Rectal smooth muscle tissue (tissue), 1 donor: ENCODE measurements around the gene TENM4.

Experiments used
- H3K27ac ChIP-seq: one replicate; pipeline ENCODE4 v1.7.0; 2013; ENCODE audit warnings: low read depth, low read length, inconsistent platforms
- H3K27me3 ChIP-seq: one replicate; pipeline ENCODE4 v1.7.0; 2013; ENCODE audit warnings: low read length; ENCODE audit not compliant: control insufficient read depth, insufficient read depth
- H3K36me3 ChIP-seq: one replicate; pipeline ENCODE4 v1.7.0; 2013; ENCODE audit warnings: low read length; ENCODE audit not compliant: control insufficient read depth, insufficient read depth
- H3K4me1 ChIP-seq: one replicate; pipeline ENCODE4 v1.7.0; 2013; ENCODE audit warnings: low read length; ENCODE audit not compliant: control insufficient read depth, insufficient read depth
- H3K4me3 ChIP-seq: one replicate; pipeline ENCODE4 v1.7.0; 2013; ENCODE audit warnings: low read length
- H3K9ac ChIP-seq: one replicate; pipeline ENCODE4 v1.7.0; 2013; ENCODE audit warnings: low read length

TENM4 gene

GRCh38 chr11:79439886-79440570, 802 bp downstream of the TENM4 start:
- Histone ChIP-seq H3K4me1 (peaks cover 9% of the 10 kb centered on the region), H3K27ac (no peak overlapping the region), H3K9ac (no peak overlapping the region), H3K36me3 (no peaks in the 10 kb centered on the region), H3K27me3 (peaks cover 21% of the 10 kb centered on the region), H3K4me3 (peak overlapping the region; percentile 59)

- Histone ChIP-seq H3K4me1 (peaks cover 9% of the 10 kb centered on the region), H3K27me3 (peaks cover 21% of the 10 kb centered on the region), H3K27ac (no peak overlapping the region), H3K4me3 (peak overlapping the region; percentile 44), H3K36me3 (no peaks in the 10 kb centered on the region), H3K9ac (no peak overlapping the region)
These were observed 1.4 kb downstream of the TENM4 start for GRCh38 chr11:79439410-79439885.

DNA sequence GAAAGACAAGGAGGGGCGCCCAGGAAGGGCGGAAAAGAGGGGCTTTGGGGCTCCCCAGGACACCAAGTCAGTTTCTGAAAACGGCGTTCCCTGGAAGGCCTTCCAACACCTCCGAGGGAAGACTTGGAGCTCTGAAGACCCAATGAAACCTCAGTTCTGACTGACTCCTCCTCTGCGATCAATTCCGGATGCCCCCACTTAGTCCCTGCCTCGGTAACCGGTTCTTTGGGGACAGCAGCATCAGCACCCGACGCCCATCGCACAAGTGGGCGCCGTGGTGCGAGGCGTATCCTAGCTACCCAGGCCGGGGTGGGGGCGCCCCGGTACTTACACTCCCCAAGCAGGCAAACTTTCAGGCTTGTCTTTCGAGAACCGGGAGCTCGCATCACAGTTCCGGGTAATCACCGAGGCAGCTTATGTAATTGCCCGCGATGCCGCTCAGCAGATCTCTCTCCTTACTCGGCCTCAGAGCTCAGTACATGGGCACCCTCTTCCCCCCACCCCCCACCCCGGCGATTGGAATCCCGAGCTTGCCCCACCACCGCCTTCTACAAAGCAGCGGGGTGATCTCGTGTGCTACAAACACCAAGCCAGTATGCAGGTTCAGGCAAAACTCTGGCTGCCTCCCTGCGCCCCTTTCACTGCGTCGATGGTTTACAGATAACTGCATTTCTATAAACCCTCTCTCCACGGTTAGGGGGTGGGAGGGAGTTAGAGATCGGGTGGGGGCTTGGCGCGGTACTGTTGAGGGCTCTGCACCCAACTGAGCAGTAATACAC, 2.0 kb downstream of the TENM4 start:
- Histone ChIP-seq H3K9ac (no peak overlapping the region), H3K4me1 (peaks cover 9% of the 10 kb centered on the region), H3K4me3 (peak overlapping the region; percentile 44), H3K27me3 (peaks cover 21% of the 10 kb centered on the region), H3K27ac (no peak overlapping the region), H3K36me3 (no peaks in the 10 kb centered on the region)

- peaks cover 9% of the 10 kb centered on the region for H3K4me1 ChIP-seq
- peak overlapping the region; percentile 44 for H3K4me3 ChIP-seq
- H3K27ac ChIP-seq, result peak overlapping the region; percentile 47
- H3K27me3 ChIP-seq, result peaks cover 21% of the 10 kb centered on the region
- H3K36me3 ChIP-seq, result no peaks in the 10 kb centered on the region
- H3K9ac ChIP-seq, result no peak overlapping the region
These were observed 2.7 kb downstream of the TENM4 start for GRCh38 chr11:79437981-79438630.

DNA sequence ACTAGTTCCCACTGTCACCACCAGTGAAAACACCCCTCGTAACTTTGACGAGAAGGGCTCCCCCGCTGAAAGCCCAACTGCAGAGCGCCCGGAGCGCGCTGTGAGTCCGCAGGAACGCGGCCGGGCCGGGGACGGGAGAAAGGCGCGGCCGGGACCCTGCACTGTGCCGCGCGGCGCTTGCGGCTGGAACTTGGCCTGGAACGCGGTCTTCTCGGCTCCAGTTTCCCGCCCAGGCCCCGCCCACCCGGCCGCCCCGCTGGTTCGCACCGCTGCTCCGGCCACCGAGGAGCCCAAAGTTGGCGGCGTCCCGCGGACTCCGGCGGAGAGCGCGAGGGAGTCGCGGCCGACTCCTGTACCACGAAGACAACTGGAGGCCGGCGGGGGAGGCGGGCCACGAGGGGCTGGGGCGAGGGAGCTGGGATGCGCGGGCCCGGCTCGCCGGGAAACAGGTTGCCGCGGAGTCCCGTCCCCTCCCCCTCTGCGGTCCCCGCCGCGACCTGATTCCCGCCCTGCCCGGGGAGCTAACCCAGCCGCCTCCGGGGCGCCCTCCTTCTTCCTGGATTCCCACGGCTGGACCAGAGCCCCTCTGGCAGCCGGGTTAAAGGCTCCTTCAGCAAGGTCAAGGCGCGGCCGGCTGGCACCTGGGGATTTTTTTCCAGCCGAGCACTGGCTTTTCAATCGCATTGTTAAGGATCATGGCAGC, 3.4 kb downstream of the TENM4 start:
- Histone ChIP-seq H3K4me3 (peak overlapping the region; percentile 53), H3K27me3 (peaks cover 21% of the 10 kb centered on the region), H3K27ac (peak overlapping the region; percentile 17), H3K36me3 (no peaks in the 10 kb centered on the region), H3K9ac (no peak overlapping the region), H3K4me1 (peaks cover 9% of the 10 kb centered on the region)

- H3K27ac ChIP-seq, result no peak overlapping the region
- no peak overlapping the region for H3K9ac ChIP-seq
- H3K4me1 ChIP-seq, result peaks cover 9% of the 10 kb centered on the region
- peaks cover 21% of the 10 kb centered on the region for H3K27me3 ChIP-seq
- no peaks in the 10 kb centered on the region for H3K36me3 ChIP-seq
- peak overlapping the region; percentile 53 for H3K4me3 ChIP-seq
These were observed 3.9 kb downstream of the TENM4 start for GRCh38 chr11:79436919-79437277.

DNA sequence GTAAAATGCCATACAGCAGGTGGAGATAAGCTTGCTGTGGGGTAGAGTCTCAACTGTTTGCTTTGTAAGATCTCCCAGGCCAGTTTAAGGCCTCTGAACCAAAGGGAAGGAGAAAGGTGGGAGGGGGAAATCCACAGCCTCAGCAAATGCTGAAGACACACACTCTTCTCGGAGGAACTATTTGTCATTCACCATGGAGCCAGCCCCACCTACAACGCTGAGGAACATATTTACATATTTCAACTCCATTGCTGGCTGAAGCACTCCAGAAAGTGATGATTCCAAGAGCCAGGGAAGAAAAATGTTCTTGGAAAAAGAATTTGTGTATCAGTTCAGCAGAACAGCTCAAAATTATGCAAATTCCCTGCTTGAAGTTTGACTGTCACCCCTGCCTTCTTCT, 6.5 kb downstream of the TENM4 start:
- no peak overlapping the region for H3K9ac ChIP-seq
- peaks cover 18% of the 10 kb centered on the region for H3K27me3 ChIP-seq
- H3K4me3 ChIP-seq, result no peak overlapping the region
- peaks cover 5% of the 10 kb centered on the region for H3K4me1 ChIP-seq
- no peak overlapping the region for H3K27ac ChIP-seq
- no peaks in the 10 kb centered on the region for H3K36me3 ChIP-seq

GRCh38 chr11:79432138-79432537, 8.7 kb downstream of the TENM4 start:
- Histone ChIP-seq H3K27me3 (peaks cover 11% of the 10 kb centered on the region), H3K4me3 (no peak overlapping the region), H3K4me1 (peaks cover 4% of the 10 kb centered on the region), H3K36me3 (no peaks in the 10 kb centered on the region), H3K27ac (no peak overlapping the region), H3K9ac (no peak overlapping the region)

GRCh38 chr11:79431535-79431934, 9.3 kb downstream of the TENM4 start:
- no peak overlapping the region for H3K4me3 ChIP-seq
- H3K27ac ChIP-seq, result no peak overlapping the region
- no peaks in the 10 kb centered on the region for H3K4me1 ChIP-seq
- no peaks in the 10 kb centered on the region for H3K36me3 ChIP-seq
- H3K27me3 ChIP-seq, result peaks cover 6% of the 10 kb centered on the region
- H3K9ac ChIP-seq, result no peak overlapping the region

DNA sequence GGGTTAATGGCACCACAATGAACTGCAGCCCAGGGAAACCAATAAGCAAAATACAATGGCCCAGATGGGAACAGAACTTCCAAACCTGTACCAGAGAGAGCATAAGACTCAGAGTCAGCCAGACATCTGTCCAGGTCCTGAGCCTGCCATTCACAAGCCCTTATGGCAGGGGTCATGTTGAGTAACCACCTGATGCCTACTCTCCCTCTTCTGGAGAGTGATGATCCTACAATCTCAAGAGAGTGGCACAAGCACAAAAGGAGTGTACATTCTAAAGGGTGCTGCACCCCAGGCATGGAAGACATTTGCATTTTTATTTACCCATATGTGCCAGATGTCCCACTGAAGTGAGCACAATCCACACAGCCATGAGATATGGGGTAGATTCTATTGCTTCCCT, 10.6 kb downstream of the TENM4 start:
- H3K27me3 ChIP-seq, result no peaks in the 10 kb centered on the region
- no peaks in the 10 kb centered on the region for H3K36me3 ChIP-seq
- H3K4me1 ChIP-seq, result no peaks in the 10 kb centered on the region
- no peak overlapping the region for H3K27ac ChIP-seq
- no peak overlapping the region for H3K9ac ChIP-seq
- H3K4me3 ChIP-seq, result no peak overlapping the region

- no peaks in the 10 kb centered on the region for H3K27me3 ChIP-seq
- H3K4me3 ChIP-seq, result no peak overlapping the region
- no peaks in the 10 kb centered on the region for H3K4me1 ChIP-seq
- no peak overlapping the region for H3K9ac ChIP-seq
- no peak overlapping the region for H3K27ac ChIP-seq
- no peaks in the 10 kb centered on the region for H3K36me3 ChIP-seq
These were observed 12.4 kb downstream of the TENM4 start for GRCh38 chr11:79428406-79428805.
